HG03439 (cell line): ENCODE results near the gene SLC6A18.

Experiments used
- ATAC-seq: cut with Tn5 transposase; IDR thresholded peaks from one replicate; pipeline ENCODE4 v1.9.1; 2021; ENCODE audit warnings: mild to moderate bottlenecking, moderate library complexity; ENCODE audit not compliant: unreplicated experiment

The SLC6A18 gene

GRCh38 chr5:1186351-1187233, 38.6 kb upstream of the SLC6A18 start:
- ATAC-seq = no peak

- ATAC-seq = no peak
Observed at GRCh38 chr5:1187234-1187949, 37.8 kb upstream of the SLC6A18 start.

DNA sequence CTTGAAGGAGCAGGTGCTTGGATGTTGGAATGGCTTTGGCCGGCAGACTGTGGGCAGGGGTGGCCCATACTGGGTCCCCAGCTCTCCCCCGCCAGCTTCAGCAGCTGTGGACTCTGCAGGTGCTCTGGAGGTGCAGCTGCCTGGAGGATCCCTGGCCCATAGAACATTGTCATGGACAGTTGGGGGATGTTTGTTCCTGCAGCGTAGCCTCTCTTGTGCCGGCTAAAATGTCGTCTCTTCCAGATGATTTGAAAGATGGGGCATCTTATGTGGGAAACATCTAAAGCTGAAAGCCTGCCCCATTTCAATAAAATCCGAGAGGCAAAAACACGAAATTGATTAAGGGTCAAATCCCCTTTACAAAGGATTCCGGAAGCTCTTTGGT, 37.2 kb upstream of the SLC6A18 start:
- no peak for ATAC-seq

- no peak for ATAC-seq
Observed at GRCh38 chr5:1188464-1188863, 36.7 kb upstream of the SLC6A18 start.

- ATAC-seq = no peak
Observed at GRCh38 chr5:1189269-1189668, 35.9 kb upstream of the SLC6A18 start.

- ATAC-seq = no peak
Observed at GRCh38 chr5:1190278-1190677, 34.9 kb upstream of the SLC6A18 start.

DNA sequence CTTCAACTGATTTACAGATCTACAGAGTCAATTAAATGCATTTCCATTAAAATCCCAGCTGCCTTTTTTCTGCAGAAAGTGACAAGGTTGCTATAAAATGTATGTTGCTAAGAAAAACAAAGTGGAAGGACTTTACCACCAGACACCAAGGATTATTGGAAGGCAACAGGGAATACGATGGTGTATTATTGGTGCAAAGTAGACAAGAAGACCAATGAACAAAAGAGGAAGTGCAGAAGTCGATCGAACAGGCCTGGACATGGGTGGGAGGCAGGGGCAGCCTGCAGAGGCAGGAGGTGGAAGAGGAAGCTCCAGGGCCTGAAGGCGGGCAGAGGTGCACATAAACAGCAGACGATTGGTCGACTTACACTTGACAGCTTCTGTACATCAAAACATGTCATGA, 34.3 kb upstream of the SLC6A18 start:
- ATAC-seq = no peak

DNA sequence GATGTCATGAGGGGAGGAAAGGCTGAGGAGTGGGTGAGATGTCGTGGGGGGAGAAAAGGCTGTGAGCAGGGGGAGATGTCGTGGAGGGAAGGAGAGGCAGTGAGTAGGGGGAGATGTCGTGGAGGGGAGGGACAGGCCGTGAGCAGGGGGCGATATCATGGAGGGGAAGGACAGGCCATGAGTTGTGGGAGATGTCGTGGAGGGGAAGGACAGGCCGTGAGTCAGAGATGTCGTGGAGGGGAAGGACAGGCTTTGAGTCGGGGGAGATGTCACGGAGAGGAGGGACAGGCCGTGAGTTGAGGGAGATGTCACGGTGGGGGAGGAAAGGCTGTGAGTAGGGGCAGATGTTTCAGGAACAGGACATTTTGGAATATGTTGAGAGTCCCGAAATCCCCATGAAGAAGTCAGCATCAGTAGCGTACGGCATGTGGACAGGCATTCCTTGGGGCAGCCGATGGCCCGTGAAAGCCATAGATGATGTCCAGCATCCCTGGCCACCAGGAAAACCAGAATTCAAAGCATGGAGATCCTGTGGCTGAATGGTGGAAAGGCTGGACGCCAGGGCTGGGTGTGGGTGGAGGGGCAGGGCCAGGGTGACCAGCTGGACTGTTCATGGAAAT, 32.1 kb upstream of the SLC6A18 start:
- ATAC-seq = no peak

- ATAC-seq = no peak
Observed at GRCh38 chr5:1193591-1193985, 31.6 kb upstream of the SLC6A18 start.

DNA sequence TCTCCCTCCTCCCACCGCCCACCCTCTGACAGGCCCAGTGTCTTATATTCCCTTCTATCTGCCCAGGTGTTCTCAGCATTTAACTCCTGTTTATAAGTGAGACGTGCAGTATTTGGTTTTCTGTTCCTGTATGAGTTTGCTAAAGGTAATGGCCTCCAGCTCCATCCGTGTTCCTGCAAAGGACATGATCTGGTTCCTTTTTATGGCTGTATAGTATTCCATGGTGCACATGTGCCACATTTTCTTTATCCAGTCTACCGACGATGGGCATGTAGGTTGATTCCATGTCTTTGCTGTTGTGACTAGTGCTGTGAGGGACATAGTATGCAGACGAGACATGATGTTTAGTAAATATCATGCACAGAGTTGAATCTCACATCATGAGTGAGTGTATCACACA, 30.8 kb upstream of the SLC6A18 start:
- no peak for ATAC-seq

DNA sequence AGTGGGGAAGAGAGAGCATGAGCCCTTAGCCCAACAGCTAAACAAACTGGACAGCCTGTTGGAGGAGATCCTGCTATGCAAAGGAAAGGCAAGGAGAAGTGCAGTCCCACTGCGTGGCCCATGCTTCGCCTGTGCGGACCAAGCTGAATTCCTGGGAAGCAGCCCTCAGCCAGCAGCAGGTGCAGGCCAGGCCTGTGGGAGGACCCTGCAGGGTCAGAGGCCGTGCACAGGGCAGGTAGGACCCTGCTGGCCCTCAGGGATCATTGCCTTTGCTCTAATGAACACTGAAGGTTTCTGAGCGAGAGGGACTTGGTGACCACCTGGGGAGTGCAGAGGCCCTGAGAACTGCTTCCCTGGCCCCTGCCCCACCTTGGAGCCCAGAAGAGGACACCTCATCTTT, 29.7 kb upstream of the SLC6A18 start:
- no peak for ATAC-seq

GRCh38 chr5:1195916-1196315, 29.3 kb upstream of the SLC6A18 start:
- ATAC-seq = no peak

- no peak for ATAC-seq
Observed at GRCh38 chr5:1196562-1196961, 28.6 kb upstream of the SLC6A18 start.

DNA sequence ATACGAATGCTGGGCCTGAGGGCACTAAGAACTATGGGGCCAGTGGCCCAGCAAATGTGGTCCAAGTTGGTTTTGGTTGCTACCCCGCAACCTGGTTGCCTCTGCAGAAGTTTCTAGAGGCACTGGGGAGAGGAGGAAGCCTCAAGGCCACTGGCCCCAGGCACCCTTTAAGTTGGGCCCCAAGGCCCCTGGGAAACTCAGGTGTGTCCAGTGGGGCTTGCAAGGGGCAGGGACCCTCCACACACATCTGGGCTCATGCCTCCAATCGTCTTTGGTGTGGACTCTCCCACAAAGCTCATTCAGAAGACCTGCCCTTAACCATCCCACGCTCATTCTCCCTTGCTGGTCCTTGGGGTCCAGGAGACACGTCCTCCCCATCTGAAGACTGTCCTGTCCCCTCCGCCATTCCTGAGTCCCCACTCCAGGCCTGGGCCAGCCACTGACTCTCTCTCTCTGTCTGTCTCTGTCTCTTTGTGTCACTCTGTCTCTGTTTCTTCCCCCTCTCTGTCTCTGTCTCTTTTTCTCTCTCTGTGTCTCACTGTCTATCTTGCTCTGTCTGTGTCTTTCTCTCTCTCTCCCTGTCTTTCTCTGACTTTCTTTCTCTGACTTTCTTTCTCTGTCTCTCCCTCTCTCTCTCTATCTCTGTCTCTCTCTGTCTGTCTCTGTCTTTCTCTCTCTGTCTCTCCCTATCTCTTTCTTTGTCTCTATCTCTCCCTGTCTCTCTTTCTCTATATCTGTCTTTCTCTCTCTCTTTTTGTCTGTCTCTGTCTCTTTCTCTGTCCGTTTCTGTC, 27.1 kb upstream of the SLC6A18 start:
- ATAC-seq = no peak

- ATAC-seq = no peak
Observed at GRCh38 chr5:1199340-1199648, 25.9 kb upstream of the SLC6A18 start.

- no peak for ATAC-seq
Observed at GRCh38 chr5:1199649-1200494, 25.3 kb upstream of the SLC6A18 start.

DNA sequence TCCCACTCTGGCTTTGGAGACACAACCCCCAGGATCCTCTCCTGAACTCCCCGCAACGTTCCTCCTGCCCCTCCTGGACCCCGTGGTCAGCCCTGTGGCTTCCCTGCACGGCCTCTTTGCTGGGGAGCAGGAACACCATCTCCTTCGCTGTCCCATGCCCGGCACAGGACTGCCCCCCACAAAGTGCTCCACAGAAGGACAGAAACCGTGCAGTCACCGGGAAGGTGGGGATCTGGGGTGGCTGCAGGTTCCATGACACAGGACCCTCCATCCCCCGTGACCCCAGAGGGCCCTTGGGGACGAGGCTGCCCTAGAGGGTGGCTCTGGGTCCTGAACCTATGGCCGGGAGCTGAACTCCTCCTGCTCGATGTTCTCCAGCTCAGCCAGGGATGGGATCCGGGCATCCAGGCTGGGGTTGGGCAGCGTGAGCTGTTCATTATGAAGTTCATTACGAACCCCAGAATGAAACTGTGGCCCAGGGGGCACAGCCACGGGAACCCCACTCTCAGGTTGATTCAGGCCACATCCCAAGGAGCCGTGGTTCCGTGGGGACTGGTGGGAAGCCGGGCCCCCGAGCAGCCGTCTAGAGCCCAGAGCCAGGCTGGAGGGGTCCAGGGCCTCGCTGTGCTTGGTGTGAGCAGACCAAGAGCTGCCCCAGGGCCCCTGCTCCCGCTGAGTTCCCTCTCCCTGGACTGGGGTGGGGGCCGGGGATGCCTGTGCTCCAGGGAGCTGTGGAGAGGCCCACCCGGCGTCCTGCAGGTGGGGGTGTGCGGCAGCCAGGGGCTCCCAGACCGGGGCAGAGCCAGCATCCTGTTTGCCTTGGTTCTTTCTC, 24.5 kb upstream of the SLC6A18 start:
- ATAC-seq = no peak

GRCh38 chr5:1201327-1202025, 23.7 kb upstream of the SLC6A18 start, which contains the start of gene SLC6A19:
Gene SLC6A19 (plus strand): TSS chr5:1201595. CDS start chr5:1201651, 56 bp downstream.
- ATAC-seq = no peak
